PFSK-1 (cell line): ENCODE data around the gene ARPC2. TPM values are rescaled to one million over a fixed set of nuclear protein-coding genes. Genes with fewer than 3 reads are reported as not detected.

Experiments
- FOXP2 ChIP-seq: optimal IDR thresholded peaks from 2 replicates; pipeline ENCODE3; 2011; ENCODE audit warnings: borderline replicate concordance, control low read depth, inconsistent platforms; ENCODE audit not compliant: insufficient read depth; ENCODE audit errors: extremely low read length, extremely low read depth
- POLR2AphosphoS5 ChIP-seq: IDR thresholded peaks from 2 replicates; pipeline ENCODE4 v1.6.1; 2012; ENCODE audit warnings: low read depth, mild to moderate bottlenecking, control low read depth, low read length, moderate library complexity
- REST ChIP-seq, 2 experiments: IDR thresholded peaks; 2 replicates each; pipeline versions ENCODE4 v1.6.1 to v1.8.0; 2011 to 2012; ENCODE audit warnings: low read depth in 2 of 2, low read length in 2 of 2, control low read depth in 1 of 2, inconsistent platforms in 1 of 2, mild to moderate bottlenecking in 1 of 2, moderate library complexity in 1 of 2; ENCODE audit not compliant: insufficient read depth in 1 of 2
- SIN3A ChIP-seq: IDR thresholded peaks from 2 replicates; pipeline ENCODE4 v1.6.1; 2012; ENCODE audit warnings: mild to moderate bottlenecking, low read length, moderate library complexity, borderline replicate concordance; ENCODE audit not compliant: insufficient read depth
- TAF1 ChIP-seq: IDR thresholded peaks from 2 replicates; pipeline ENCODE4 v1.6.1; 2012; ENCODE audit warnings: low read length, control low read depth, borderline replicate concordance; ENCODE audit not compliant: insufficient read depth
- polyA plus RNA-seq: library from polyadenylated mRNA; unstranded; fragments of >200 nt; gene quantifications from one replicate; pipeline ENCODE4 v1.2.1, GENCODE V29; 2012; ENCODE audit warnings: low read depth, missing spikeins; ENCODE audit not compliant: insufficient read length

Gene ARPC2
- polyA plus RNA-seq: 163 TPM

GRCh38 chr2:218216674-218217359 is at the start of gene ARPC2:
Gene ARPC2 (plus strand): TSS chr2:218217189. CDS start chr2:218217471, 282 bp downstream.
- TF ChIP-seq FOXP2: no peak
- no peak; the same call in 1 of the 2 replicates for TF ChIP-seq SIN3A
- no peak for TF ChIP-seq REST (IDR thresholded peaks at IDR 0.05; ENCODE audit: insufficient read depth in 1 of 2, low read depth in 2 of 2, low read length in 2 of 2)
- 0 out of 2 replicates have a peak, but pooled peaks have one; percentile 68 for TF ChIP-seq TAF1
- TF ChIP-seq POLR2AphosphoS5: peak; percentile 79

- TF ChIP-seq TAF1: no peak
- TF ChIP-seq REST (IDR thresholded peaks at IDR 0.05; ENCODE audit: insufficient read depth in 1 of 2, low read depth in 2 of 2, low read length in 2 of 2): no peak
- no peak for TF ChIP-seq FOXP2
These were observed 49.0 kb upstream of the ARPC2 start for GRCh38 chr2:218168016-218168415.

GRCh38 chr2:218168635-218169462 is 48.1 kb upstream of the ARPC2 start:
- TF ChIP-seq POLR2AphosphoS5 (no peak), TAF1 (no peak), FOXP2 (no peak), REST (IDR thresholded peaks at IDR 0.05; ENCODE audit: insufficient read depth in 1 of 2, low read depth in 2 of 2, low read length in 2 of 2) (no peak), SIN3A (no peak)

- TF ChIP-seq FOXP2 (no peak), REST (IDR thresholded peaks at IDR 0.05; ENCODE audit: insufficient read depth in 1 of 2, low read depth in 2 of 2, low read length in 2 of 2) (no peak), SIN3A (no peak), TAF1 (no peak), POLR2AphosphoS5 (no peak)
These were observed 47.0 kb upstream of the ARPC2 start for GRCh38 chr2:218169757-218170546.
